Muscle of back (tissue), 11 donors: Measurements from ENCODE around the gene INHBB. TPM values are rescaled to one million over a fixed set of nuclear protein-coding genes. Genes with fewer than 3 reads are reported as not detected.

Experiments used
- DNase-seq, 3 donors: peaks; one replicate each; pipeline versions ENCODE4 v3.0.0 to v3.0.0-alpha.2; 2013
- polyA plus RNA-seq, 10 donors: library from polyadenylated mRNA; unstranded; fragments of 120-200 nt; gene quantifications; one replicate each; pipeline ENCODE4 v1.2.1, GENCODE V29; 2013; ENCODE audit not compliant: insufficient read length in 10 of 10

The INHBB gene
- polyA plus RNA-seq, 10 donors, result 0.43 to 2.3 (median 0.74) TPM

GRCh38 chr2:120396013-120396860 is 50.3 kb downstream of the INHBB start:
- peak in 2 of 3 donors; percentile 16 to 25 for DNase-seq

DNA sequence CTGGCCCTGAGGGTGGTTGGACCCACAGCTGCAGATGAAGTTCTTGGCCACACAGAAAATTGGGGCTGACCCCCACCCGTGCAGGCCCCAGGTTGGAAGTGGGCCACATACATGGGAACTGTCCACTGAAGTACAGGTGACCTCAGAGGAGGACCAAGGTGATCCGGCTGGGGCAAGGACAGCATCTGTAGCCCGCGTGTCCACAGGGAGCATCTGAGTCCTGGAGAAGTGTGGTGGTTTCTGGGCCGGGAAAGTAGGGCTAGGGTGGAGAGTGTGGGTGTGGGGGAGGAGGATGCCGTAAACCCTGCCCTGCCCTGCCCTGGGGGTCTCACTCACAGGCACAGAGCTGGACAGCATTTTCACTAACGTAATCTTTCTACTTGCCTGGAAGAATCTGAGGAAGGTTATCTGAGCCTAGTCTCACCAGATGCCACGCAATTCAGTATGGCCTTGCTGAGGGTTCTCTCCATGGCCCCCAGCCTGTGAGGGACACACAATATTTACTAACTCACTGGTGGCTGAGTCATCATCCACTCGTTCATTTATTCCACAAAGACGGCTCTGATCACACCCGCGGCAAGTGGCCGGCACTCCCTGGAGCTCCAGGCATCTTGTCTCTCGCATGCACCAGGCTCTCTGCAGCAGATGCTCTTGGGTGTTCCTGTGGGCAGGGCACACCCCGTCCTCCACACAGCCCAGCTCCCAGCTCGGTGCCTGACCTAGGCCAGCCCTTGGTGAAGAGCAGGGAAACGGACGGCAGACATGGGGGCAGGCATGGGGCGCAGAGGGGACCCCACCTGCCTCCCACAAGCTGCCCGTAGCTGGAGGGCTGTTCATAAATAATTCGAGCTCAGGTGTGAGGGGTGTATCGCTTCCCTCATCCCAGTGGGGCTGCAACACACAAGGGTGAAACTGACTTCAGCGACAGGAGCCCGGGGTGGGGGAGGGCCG is 51.2 kb downstream of the INHBB start:
- no peak for DNase-seq

DNA sequence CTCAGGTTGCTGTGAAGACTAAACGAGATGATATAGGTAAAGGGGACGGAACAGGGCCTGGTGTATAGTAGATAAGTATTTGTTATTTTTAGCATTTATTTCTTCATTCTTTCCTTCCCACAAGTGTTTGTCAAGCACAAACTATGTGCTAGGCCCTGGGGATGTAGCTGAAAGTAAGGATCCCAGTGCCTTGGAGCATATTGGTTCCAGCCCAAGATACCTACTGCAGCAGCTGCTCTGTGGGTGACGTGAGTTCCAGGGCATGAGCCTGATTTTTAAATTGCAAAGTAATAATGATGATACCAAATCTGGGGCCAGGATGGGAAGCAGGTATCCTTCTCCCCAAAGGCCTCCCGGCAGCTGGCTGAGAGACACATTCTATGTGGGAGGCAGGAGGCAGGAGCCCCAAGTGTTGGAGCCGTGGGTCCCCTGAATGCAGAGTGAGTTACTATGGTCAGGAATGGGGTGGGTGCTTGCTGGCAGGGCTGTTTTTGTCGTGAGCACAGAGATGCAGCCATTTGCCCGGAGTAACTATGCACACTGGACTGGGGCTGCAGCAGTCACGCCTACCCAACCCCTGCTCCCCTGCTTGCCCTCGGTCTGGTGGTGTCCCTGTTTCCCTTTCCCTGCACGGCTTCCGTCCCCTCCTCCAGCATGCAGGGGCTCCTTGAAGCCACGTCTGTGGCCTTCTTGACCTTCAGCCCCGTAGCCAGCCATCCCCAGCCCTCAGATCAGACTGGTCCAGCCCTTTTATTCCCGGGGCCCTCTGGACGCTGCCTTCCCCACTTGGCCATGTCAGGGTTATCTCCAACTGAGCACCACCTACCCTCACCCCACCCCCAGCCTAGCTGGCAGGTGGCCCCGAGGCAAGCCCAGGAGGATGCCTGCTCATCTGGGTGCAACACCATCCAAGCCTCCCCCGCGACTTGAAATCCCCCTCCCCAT is 52.4 kb downstream of the INHBB start:
- no peak for DNase-seq

- DNase-seq, result no peak
Observed at GRCh38 chr2:120398996-120399888, 53.3 kb downstream of the INHBB start.

DNA sequence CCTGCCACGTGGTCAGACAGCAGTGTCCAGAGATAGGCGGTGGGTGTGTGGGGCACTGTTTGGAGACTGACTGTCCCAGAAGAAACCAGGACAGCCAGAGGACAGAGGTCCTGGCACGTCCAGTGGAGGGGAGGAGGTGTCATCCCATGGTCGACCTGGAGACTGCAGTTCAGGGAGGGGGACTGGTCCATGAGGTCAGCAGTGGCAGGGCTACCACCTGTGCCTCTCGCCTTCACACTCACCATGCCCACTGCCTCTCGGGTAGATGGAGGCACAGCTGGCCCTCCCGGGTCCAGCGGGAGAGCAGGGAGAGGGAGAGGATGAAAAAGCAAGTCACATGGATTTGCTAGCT is 53.9 kb downstream of the INHBB start:
- DNase-seq, result no peak

DNA sequence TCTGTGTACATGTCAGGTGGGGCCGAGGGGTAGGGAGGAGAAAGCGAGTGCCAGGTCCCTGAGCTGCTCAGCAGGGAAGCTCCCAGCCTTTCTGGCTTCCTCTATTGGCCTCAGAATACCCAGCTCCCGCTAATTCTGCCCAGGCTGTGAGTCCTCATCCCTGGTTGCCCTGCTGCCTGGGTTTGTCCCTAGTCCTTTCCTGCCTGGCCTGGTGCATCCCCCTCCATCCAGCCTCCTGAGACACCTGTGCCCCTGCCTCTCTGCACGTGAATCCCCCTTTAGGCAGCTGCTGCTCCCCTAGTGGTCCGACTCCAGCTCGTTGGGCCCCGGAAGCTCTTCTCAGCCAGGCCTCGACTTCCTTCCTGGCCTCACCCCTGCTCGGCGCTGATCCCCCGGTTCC is 54.6 kb downstream of the INHBB start:
- no peak for DNase-seq

Other genes with a start within 250 kb of the INHBB start
- 10 to 100 TPM; 11.2 to 17.7 (median 15.3) TPM for gene TMEM185B, start 122.7 kb upstream of the INHBB start, polyA plus RNA-seq
- gene RALB, start 93.3 kb upstream of the INHBB start, polyA plus RNA-seq, result 10 to 100 TPM; 48.6 to 74.0 (median 52.7) TPM